Activated CD4-positive, alpha-beta memory T cell treated with anti-CD3 and anti-CD28 coated beads for 36 hours (primary cell): ENCODE measurements around the gene EPB41L4B. TPM values are rescaled to one million over a fixed set of nuclear protein-coding genes. Genes with fewer than 3 reads are reported as not detected.

Experiments used
- CTCF ChIA-PET: fragments of 350-600 bp; sonication (Branson Sonifier 250); formaldehyde crosslinking; loops from one replicate; lab custom pipeline; 2021; ENCODE audit warnings: antibody characterized with exemption, inconsistent platforms; lab: Charles Lee
- POLR2A ChIA-PET: fragments of 350-600 bp; sonication (Branson Sonifier 250); formaldehyde crosslinking; loops from one replicate; lab custom pipeline; 2021; ENCODE audit warnings: antibody characterized with exemption; lab: Charles Lee
- DNase-seq: peaks from one replicate; pipeline ENCODE4 v3.0.0-alpha.2; 2020
- H3K27ac Mint-ChIP-seq: one replicate; pipeline ENCODE4 v1.8.0; 2021; ENCODE audit warnings: mixed read lengths
- H3K27me3 Mint-ChIP-seq: one replicate; pipeline ENCODE4 v1.8.0; 2021; ENCODE audit warnings: mixed read lengths
- H3K36me3 Mint-ChIP-seq: one replicate; pipeline ENCODE4 v1.8.0; 2021; ENCODE audit warnings: mixed read lengths
- H3K4me1 Mint-ChIP-seq: one replicate; pipeline ENCODE4 v1.8.0; 2021; ENCODE audit warnings: low read depth, mixed read lengths
- H3K4me3 Mint-ChIP-seq: one replicate; pipeline ENCODE4 v1.8.0; 2021; ENCODE audit warnings: mild to moderate bottlenecking, mixed read lengths
- H3K9me3 Mint-ChIP-seq: one replicate; pipeline ENCODE4 v1.8.0; 2021; ENCODE audit warnings: mixed read lengths
- intact Hi-C: fragments of 100-400 bp; cut with micrococcal nuclease; formaldehyde crosslinking; loops from one replicate; pipeline ENCODE4 v1.15.1; 2023
- total RNA-seq, 2 experiments: library from RNA; stranded (reverse); gene quantifications; one replicate each; pipeline ENCODE4 v1.2.3, GENCODE V29; 2021

The EPB41L4B gene
- total RNA-seq, 2 experiments from 2014 or later, result 0.17 to 0.21 TPM

DNA sequence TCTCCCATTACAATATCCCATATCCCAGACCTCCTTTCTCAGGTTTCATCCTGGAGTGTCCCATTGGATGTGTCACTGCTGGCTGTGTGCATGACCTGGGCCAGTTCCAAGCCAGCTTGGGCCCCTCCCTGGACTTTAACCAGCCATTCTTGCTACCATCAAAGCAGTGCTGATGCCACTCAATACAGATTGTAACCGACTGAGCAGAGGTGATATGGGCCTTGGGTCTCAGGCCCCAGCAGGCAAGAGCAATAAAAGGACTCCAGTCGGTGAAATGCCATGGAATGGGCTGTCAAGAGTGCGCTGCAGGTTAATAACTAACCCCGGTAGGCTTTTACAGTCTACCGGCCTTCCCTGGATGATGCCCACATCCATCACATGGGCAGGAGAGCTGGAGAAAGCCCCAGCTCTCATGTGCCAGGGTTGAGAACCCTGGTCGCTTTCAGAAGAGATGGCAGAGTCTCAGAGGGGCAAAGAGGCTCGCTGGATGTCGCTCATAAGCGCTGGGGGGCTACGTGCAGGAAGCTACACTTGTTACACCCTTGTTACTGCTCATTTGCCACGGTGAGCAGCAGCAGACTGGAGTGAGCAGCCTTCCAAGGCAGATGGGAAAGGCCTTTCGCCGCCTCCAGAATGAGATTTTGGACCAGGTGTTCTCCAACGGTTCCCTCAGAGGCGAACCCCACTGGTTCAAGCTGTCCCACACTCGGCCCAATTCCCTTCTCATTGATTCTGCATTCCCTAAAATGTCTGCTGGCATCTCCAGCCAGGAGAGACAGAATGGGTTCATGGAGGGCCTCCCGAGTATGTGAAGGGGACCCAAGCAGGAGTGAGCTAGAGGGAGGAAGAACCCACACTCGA is 13.2 kb downstream of the EPB41L4B start:
- H3K4me3 Mint-ChIP-seq, result no peak overlapping the region
- intact Hi-C loops, result no loop called here
- H3K9me3 Mint-ChIP-seq, result no peaks in the 10 kb centered on the region
- peaks cover 10% of the 10 kb centered on the region for H3K4me1 Mint-ChIP-seq
- no peaks in the 10 kb centered on the region for H3K36me3 Mint-ChIP-seq
- H3K27me3 Mint-ChIP-seq, result peaks cover 33% of the 10 kb centered on the region
- no peak for DNase-seq
- no peak overlapping the region for H3K27ac Mint-ChIP-seq
- CTCF ChIA-PET, result interaction anchor here (1.4 kb wide), 1 partner anchor 14 kb away, joined by 3 read pairs; no protein-coding TSS in a partner anchor
- POLR2A ChIA-PET, result no interaction called here

DNA sequence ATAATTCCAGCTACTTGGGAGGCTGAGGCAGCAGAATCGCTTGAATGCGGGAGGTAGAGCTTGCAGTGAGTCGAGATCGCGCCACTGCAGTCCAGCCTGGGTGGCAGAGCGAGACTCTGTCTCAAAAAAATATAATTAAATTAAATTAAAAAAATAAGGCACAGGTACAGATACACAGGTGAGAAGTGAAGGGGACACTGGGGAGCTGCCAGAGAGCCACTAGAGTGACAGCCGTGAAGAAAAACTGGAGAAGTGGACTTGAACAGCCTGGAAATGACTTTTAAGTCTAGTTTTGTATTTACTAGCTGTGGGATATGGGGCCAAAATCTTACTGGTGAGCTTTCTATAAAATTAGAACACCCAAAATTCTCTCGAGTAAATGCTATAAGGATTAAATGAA is 15.1 kb downstream of the EPB41L4B start:
- H3K36me3 Mint-ChIP-seq, result no peaks in the 10 kb centered on the region
- intact Hi-C loops, result no loop called here
- H3K4me1 Mint-ChIP-seq, result no peaks in the 10 kb centered on the region
- peaks cover 35% of the 10 kb centered on the region for H3K27me3 Mint-ChIP-seq
- H3K4me3 Mint-ChIP-seq, result no peak overlapping the region
- CTCF ChIA-PET, result no interaction called here
- H3K9me3 Mint-ChIP-seq, result no peaks in the 10 kb centered on the region
- POLR2A ChIA-PET, result no interaction called here
- H3K27ac Mint-ChIP-seq, result no peak overlapping the region
- DNase-seq, result no peak

DNA sequence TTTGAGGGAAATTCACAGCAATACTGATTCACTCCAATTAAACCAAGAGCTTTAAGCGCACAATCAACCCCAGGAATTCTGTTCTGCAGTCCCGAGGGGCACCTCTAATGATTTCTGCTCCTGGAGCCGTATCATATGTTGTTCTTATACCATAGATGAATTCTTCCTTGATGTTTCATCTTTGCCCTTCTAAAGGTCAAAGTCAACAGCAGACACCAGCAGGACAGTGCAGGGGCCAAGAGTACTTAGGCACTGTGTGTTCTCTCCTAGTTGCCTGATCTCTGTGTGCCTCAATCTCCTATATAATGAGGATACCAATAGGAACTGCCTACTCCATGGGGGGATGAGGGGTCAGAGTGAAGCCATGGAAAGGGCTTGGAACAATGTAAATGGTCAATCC is 16.5 kb downstream of the EPB41L4B start:
- H3K27ac Mint-ChIP-seq, result no peak overlapping the region
- no peaks in the 10 kb centered on the region for H3K9me3 Mint-ChIP-seq
- H3K4me3 Mint-ChIP-seq, result no peak overlapping the region
- DNase-seq, result no peak
- intact Hi-C loops, result no loop called here
- H3K27me3 Mint-ChIP-seq, result peaks cover 29% of the 10 kb centered on the region
- H3K4me1 Mint-ChIP-seq, result no peaks in the 10 kb centered on the region
- CTCF ChIA-PET, result interaction anchor here (0.6 kb wide), 1 partner anchor 70 kb away, joined by 3 read pairs; no protein-coding TSS in a partner anchor
- POLR2A ChIA-PET, result no interaction called here
- no peaks in the 10 kb centered on the region for H3K36me3 Mint-ChIP-seq

DNA sequence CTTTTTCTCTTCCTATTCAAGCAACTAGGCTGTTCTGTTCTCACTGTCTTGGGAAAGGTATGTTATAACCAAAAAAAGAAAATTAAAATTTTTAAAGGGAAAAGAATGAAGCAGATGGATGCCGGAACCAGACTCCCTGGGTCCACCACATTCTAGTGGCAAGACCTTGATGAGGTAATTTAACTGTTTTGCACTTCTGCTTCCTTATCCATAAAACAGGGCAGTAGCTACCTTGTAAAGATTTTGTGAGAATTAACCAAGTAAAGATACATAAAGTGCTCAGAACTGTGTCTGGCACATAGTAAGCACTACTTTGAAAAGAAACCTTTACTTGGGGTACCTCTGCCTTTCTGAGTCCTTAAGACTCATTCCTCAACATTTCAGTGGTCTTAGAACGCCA is 17.0 kb downstream of the EPB41L4B start:
- Mint-ChIP-seq H3K4me1 (no peaks in the 10 kb centered on the region), H3K27me3 (peaks cover 30% of the 10 kb centered on the region), H3K36me3 (no peaks in the 10 kb centered on the region), H3K27ac (no peak overlapping the region), H3K4me3 (no peak overlapping the region), H3K9me3 (no peaks in the 10 kb centered on the region)
- no peak for DNase-seq
- intact Hi-C loops, result no loop called here
- POLR2A ChIA-PET, result no interaction called here
- CTCF ChIA-PET, result no interaction called here

DNA sequence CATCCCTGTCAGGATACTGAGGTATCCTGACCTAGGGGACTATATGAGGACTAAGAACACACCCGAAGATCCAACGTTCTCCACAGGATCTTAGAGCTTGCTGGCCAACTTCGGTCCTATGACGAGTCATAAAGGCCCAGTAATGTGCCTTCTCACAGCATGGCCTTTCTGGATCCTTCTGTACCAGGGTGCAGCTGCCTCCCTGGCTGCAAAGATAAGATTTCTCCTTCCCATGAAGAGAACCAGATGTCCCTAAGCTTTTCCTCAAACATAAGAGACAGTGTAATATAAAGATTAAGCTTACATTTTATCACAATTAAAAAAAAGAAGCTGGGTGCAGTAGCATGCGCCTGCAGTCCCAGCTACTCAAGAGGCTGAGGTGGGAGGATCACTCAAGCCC is 18.3 kb downstream of the EPB41L4B start:
- POLR2A ChIA-PET, result no interaction called here
- no peaks in the 10 kb centered on the region for H3K36me3 Mint-ChIP-seq
- no peaks in the 10 kb centered on the region for H3K9me3 Mint-ChIP-seq
- no peak overlapping the region for H3K4me3 Mint-ChIP-seq
- no peak for DNase-seq
- H3K27ac Mint-ChIP-seq, result no peak overlapping the region
- intact Hi-C loops, result no loop called here
- CTCF ChIA-PET, result interaction anchor here (0.7 kb wide), 1 partner anchor 136 kb away, joined by 6 read pairs; no protein-coding TSS in a partner anchor
- H3K27me3 Mint-ChIP-seq, result peaks cover 25% of the 10 kb centered on the region
- H3K4me1 Mint-ChIP-seq, result no peaks in the 10 kb centered on the region

DNA sequence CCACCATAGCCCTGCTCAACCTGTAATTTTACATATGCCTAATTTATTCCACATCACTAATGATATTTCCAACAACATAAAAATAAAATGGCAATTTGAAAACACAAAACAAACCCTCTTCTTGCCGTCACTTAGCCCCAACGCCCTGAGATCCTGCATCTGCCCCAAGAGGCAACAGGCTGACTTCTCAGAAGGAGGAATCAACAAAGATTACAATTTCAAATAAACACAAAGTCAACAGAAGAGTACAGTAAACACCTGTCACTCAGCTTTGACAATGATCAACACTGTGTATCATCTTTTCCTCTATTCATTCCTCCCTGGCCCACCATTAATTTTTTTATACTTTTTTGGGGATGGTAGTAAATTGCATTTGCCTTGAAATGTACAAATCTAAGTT is 19.8 kb downstream of the EPB41L4B start:
- ChIA-PET POLR2A (no interaction called here), CTCF (no interaction called here)
- intact Hi-C loops, result no loop called here
- Mint-ChIP-seq H3K36me3 (no peaks in the 10 kb centered on the region), H3K27ac (no peak overlapping the region), H3K27me3 (peaks cover 21% of the 10 kb centered on the region), H3K4me1 (peaks cover 1% of the 10 kb centered on the region), H3K4me3 (no peak overlapping the region), H3K9me3 (no peaks in the 10 kb centered on the region)
- no peak for DNase-seq

DNA sequence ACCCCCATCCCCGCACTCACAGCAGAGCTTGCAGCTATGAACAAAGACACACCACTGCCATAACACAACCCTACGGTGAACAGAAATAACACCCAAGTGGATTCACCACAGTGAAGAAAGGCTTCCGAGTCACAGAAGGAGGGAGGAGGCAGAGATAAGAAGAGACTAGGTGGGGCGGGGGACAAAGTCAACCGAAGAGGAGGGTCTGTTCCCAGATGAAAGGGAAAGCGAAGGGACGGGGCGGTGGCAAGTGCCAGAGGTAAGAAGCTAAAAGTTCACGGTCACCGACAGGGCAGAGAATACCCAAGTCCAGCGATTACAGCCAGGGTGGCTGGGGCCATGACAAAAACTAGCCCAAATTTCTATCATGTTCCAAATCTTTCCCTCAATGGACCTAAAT is 21.0 kb downstream of the EPB41L4B start:
- H3K36me3 Mint-ChIP-seq, result no peaks in the 10 kb centered on the region

DNA sequence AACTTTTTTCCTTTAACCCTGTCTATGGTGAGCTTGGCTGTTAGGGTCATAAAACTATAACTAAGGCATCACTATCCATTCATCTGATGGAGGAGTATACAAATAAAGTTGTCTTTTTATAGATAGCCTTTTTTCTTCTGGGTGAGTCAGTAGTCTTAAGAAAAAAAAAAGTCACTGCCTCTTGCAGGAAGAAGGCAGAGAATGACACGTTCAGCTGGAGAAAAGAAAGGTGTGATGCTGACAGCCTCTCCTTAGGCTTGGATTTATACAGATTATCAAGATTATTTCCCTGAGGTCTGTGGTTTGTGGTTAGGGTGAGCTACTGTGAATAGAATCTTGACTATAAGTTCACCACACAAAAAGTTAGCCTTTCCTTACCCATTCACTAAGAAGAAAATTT is 23.0 kb downstream of the EPB41L4B start:
- no peak overlapping the region for H3K4me3 Mint-ChIP-seq
- H3K36me3 Mint-ChIP-seq, result no peaks in the 10 kb centered on the region
- H3K27ac Mint-ChIP-seq, result no peak overlapping the region
- peaks cover 16% of the 10 kb centered on the region for H3K27me3 Mint-ChIP-seq
- DNase-seq, result no peak
- intact Hi-C loops, result no loop called here
- no peaks in the 10 kb centered on the region for H3K9me3 Mint-ChIP-seq
- CTCF ChIA-PET, result interaction anchor here (0.7 to 1.4 kb wide), 2 partner anchors 24 to 64 kb away, joined by 3 to 4 read pairs; no protein-coding TSS in a partner anchor
- POLR2A ChIA-PET, result no interaction called here
- peaks cover 9% of the 10 kb centered on the region for H3K4me1 Mint-ChIP-seq

More for the DNA sequence above, 21.0 kb downstream of the EPB41L4B start:
- Mint-ChIP-seq H3K9me3 (no peaks in the 10 kb centered on the region), H3K27me3 (peaks cover 21% of the 10 kb centered on the region), H3K4me3 (no peak overlapping the region), H3K27ac (no peak overlapping the region), H3K4me1 (peaks cover 9% of the 10 kb centered on the region)
- intact Hi-C loops, result no loop called here
- ChIA-PET POLR2A (no interaction called here), CTCF (no interaction called here)
- DNase-seq, result no peak

DNA sequence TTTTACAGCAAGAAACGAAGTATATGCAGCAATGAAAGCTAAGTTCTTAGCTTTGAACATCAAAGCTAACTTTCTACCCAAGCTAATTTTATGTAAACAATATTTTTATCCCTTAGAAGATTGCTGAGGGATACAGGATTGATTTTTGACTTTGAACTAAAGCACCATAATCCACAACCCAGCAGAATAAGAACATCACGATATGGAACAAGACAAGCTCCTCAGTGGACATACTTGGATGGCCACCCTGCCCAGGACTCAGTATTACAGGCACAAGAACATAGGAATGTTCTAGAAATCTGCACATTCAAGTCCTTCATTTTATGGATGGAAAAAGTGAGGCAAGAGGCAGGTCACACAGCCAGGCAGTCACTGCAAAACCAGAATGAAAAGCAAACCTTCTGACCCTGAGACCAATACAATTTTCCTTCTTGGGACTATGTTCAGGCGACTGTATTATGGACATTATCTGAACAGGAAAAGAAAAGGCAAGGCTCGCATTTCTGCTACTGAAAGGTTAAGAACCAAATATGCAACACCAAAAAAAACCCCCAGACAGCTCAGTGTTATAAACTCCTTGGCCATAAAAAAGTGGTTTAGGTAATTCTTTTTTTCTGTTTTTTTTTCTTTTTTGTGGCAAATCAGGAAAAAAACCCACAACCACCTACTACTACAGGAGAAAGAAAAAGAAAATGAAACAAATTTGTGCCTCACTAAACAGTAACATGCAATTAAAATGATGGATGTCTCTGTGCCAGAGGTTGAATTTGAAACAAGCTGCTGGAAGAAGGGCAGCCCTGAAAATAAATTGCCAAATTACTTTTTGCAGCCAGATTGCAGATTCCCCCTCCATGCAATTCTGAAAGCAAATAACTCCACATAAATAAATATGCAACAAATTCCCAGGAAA is 25.4 kb downstream of the EPB41L4B start:
- Mint-ChIP-seq H3K27me3 (peaks cover 9% of the 10 kb centered on the region), H3K4me3 (no peak overlapping the region), H3K27ac (no peak overlapping the region), H3K4me1 (peaks cover 9% of the 10 kb centered on the region), H3K9me3 (no peaks in the 10 kb centered on the region), H3K36me3 (no peaks in the 10 kb centered on the region)
- ChIA-PET CTCF (interaction anchor here (1.0 kb wide), 1 partner anchor 341 kb away, joined by 3 read pairs; no protein-coding TSS in a partner anchor), POLR2A (interaction anchor here (0.6 to 1.0 kb wide), 2 partner anchors 16 to 133 kb away, joined by 3 read pairs; no protein-coding TSS in a partner anchor)
- no peak for DNase-seq
- intact Hi-C loops, result no loop called here

DNA sequence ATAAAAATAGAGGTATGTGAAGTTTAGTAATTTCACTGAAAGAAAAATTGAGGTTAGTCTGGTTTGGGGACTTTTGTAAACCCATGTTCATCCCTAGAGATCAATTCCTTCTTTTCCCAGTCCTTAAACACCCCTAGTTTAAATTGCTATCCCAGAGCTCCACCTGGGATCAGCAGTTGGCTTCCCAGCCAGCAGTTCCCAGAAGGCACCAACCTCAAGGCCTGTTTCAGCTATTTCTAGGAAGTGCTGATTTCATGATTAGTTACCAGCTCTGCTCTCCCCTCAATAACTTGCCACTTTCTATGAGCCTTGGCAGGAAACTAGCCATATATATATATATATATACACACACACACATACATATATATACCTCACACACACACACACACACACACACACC is 30.5 kb downstream of the EPB41L4B start:
- Mint-ChIP-seq H3K4me3 (no peak overlapping the region), H3K27ac (no peak overlapping the region), H3K36me3 (no peaks in the 10 kb centered on the region), H3K4me1 (peaks cover 3% of the 10 kb centered on the region), H3K9me3 (no peaks in the 10 kb centered on the region), H3K27me3 (no peaks in the 10 kb centered on the region)
- ChIA-PET POLR2A (no interaction called here), CTCF (no interaction called here)
- DNase-seq, result no peak
- intact Hi-C loops, result no loop called here

DNA sequence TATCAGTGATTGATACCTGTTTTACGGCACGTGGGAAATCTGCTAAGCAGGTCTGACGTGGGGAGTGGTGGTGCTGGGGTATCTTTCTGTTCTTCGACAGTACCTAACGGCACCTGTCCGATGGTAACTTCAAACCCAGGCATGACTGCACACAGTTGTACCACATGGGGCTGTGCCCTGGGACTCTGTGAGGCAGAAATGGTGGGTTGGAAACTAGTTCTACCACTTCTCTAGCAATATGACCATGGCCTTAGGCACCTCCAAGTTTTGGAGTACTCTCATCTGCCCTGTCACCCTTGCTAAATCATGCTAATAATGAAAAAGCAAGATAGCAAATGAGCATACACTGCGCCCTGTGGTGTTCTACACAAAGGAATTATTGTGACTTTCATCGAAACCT is 30.9 kb downstream of the EPB41L4B start:
- Mint-ChIP-seq H3K36me3 (no peaks in the 10 kb centered on the region), H3K4me1 (no peaks in the 10 kb centered on the region), H3K27me3 (peaks cover under 1% of the 10 kb centered on the region), H3K27ac (no peak overlapping the region), H3K9me3 (no peaks in the 10 kb centered on the region), H3K4me3 (no peak overlapping the region)
- intact Hi-C loops, result no loop called here
- no peak for DNase-seq
- POLR2A ChIA-PET, result no interaction called here
- CTCF ChIA-PET, result no interaction called here

DNA sequence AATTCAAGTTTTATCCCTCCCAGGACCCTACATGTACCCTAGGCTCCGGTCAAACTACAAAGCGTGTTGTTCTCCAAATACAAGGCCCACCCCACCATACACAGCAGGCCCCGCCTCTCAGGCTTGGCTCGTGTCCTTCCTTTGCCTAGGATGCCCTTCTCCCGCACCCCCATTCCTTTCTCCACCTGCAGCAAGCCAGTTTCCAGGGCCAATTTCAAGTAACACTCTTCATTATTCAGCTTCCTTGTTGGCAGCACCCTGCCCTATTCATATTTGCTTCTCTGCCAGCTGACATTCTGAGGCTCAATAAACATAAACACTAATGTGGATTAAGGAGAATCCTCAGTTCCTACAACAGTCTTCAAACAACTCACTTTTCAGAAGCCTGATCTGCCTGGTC is 31.7 kb downstream of the EPB41L4B start:
- intact Hi-C loops, result no loop called here
- Mint-ChIP-seq H3K9me3 (no peaks in the 10 kb centered on the region), H3K4me1 (no peaks in the 10 kb centered on the region), H3K36me3 (no peaks in the 10 kb centered on the region), H3K27ac (no peak overlapping the region), H3K4me3 (no peak overlapping the region), H3K27me3 (peaks cover 2% of the 10 kb centered on the region)
- no peak for DNase-seq
- CTCF ChIA-PET, result no interaction called here
- POLR2A ChIA-PET, result no interaction called here
